ENCODE measurements around the gene DCAF11.

- TF ChIP-seq CTCF (IDR thresholded peaks at IDR 0.05; ENCODE audit: insufficient read depth, low read depth, low read length) (no peak), EZH2 (IDR thresholded peaks at IDR 0.05; ENCODE audit: insufficient read depth, low read length) (no peak)
Observed at GRCh38 chr14:24100197-24100981, 14.2 kb upstream of the DCAF11 start.

All from astrocyte (in vitro differentiated cells and primary cell).